Stimulated activated CD8-positive, alpha-beta memory T cell treated with anti-CD3 and anti-CD28 coated beads, Interleukin-12 subunit alpha, Interleukin-12 subunit beta, amount 100 ng/mL, for 4 hours (primary cell): ENCODE measurements around the gene CDC73.
"Not testable (repeated sequence)": the region's sequence is repeated elsewhere in the genome, so short reads cannot be mapped to it uniquely, and the experiment has no call there.

Experiments
- DNase-seq: peaks from one replicate; pipeline ENCODE4 v3.0.0-alpha.2; 2020; ENCODE audit warnings: low read depth

CDC73 gene

DNA sequence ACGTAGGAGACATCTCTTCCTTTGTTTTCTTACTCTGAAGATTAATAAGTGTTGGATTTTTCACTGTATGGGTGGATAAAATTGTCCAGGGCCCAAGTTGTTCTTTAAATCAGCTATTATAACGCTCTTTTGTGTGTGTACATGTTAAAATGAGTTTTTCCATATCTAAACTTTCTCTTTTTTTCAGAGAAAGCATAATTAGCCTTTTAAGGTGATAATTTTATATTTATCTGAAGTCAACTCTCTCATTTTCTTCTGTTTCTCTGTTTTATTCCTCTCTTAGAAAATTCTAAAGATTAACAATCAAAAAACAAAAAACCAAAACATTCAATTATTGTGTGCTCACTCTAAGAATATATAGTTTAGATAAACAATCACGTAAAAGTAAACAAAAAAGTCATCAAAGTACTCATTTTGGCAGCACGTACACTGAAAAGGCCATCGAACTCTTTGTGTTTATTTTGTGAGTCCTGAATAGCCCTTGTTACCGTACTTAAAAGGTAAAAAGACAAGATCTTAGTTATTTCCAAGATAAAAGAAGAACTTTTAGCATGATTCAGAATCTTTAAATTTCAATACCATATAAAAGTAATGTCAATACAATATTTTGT is 7.2 kb upstream of the CDC73 start:
- DNase-seq, result no peak

DNA sequence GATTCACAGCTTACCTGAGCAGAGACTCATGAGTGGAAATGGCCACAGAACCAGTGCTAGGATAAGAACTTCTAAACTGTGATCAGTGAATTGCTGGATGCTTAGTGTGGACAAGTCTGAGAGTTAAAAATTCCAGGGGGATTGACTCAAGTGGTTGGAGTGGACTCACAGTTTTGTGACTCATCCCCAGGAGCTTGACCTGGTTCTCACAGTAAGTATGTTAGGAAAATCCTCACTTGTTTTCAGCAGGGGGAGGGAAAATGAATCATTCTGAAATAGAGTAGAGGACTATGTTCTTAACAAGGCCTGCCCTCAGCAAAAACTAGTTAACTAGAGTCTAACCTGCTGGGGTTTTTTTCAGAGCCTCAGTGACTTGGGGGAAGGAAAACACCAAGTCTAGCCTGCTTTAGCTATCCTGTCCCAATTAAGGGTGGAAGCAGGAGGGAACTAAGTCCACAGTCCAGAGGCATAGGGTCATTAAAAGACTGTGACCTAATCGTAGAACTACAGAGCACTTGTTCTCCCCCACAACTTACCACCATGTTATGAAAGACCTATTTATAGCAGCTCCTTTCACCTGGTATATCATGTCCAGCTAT is 6.1 kb upstream of the CDC73 start:
- DNase-seq, result no peak

DNA sequence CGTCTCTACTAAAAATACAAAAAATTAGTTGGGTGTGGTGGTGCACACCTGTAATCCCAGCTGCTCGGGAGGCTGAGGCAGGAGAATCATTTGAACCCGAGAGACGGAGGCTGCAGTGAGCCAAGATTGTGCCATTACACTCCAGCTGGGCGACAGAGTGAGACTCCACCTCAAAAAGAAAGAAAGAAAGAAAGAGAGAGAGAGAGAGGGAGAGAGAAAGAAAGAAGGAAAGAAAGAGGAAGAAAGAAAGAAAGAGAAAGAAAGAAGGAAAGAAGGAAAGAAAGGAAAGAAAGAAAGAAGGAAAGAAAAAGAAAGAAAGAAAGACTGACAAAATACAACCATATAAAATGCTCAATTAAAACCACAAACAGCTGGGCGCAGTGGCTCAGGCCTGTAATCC is 4.7 kb upstream of the CDC73 start:
- DNase-seq, result not testable (repeated sequence)

DNA sequence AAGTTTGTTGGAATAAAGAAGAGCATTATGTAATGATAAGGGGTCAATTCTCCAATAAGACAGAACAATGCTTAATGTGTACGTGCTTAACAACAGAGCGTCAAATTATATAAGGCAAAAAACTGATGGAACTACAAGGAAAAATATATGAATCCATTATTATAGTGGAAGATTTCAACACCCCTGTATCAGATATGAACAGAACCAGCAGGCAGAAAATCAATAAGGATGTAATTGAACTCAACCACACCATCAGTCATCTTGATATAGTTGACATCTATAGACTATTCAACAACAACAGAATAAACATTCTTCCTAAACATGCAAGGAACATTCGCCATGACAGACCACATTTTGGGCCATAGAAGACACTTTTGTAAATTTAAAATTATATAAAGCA is 3.6 kb upstream of the CDC73 start:
- no peak for DNase-seq

DNA sequence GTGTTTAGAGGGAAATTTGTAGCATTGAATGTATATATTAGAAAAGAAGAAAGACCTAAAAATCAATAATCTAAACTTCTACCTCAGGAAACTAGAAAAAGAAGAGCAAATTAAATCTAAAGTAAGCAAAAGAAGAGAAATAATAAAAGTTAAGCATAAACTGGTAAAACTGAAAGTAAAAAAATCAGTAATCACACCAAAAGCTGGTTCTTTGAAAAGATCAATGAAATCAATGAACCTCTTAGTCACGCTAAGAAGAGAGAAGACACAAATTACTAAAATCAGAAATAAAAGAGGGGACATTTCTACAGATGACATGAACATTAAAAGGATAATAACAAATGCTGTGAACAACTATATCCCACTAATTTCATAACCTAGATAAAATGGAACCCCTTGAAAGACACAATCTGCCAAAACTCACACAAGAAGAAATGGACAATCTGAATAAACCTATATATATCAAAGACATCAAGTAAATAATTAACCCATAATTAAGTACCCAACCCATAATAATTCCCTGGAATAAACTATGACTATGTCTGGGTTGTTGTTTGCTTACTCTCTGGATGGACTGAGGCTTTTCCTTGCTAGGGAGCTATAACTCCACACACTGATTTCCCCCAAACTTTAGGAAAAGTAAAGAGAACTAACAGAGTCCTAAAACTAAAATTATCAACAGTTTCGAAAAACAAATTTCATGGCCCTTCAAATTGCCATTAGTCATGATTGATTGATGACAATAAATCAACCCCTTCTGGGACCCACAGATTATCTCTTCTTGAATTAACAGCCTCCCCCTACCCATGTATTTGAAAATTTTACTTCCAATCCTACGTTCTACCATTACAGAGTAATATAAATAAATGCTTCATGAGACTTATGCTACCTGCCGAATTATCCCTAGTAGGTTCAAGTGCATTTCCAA is 2.8 kb upstream of the CDC73 start:
- no peak for DNase-seq

DNA sequence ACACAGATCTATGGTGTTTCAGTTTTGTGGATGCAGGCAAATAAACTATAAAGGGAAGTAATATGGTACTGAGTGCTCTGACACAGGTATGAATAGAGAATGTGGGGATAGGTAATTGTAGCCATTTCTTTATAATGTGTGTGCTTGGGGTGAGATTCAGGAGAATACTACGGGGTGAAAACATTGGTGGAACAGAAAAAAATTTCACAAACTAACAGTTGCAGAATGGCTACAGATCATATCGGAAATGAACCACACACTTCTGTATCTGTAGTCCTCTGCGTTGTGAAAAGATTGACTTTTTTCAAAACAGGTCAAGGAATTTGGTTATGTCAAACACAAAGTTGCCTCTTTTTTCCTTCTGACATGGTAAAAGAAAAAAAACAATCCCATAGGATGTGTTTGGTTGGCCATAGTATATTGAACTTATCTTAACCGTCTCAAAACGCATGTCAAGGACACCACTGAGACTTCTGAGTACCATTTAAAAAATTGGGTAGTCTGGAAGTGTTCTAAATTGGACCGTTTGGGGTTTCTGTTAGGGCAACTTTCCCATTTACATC is 1.1 kb upstream of the CDC73 start:
- no peak for DNase-seq

DNA sequence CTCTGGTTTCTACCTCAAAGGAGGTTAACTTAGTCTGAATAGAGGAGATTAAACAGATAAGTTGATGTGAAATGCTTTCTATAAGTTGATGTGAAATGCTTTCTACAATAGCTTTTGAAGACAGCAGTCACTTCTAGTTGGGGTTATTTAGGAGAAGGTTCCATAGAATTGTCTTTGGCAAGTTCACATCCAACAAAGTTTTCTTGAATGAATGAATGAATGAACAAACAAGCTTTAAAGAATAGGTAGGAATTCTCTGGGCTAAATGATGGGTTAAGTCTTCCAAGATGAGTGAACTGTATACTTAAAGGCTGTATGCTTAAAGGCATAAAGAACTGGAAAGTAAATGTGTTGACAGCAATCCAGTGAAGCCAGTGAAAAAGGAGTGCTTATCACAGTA is 1.9 kb downstream of the CDC73 start:
- DNase-seq, result no peak

DNA sequence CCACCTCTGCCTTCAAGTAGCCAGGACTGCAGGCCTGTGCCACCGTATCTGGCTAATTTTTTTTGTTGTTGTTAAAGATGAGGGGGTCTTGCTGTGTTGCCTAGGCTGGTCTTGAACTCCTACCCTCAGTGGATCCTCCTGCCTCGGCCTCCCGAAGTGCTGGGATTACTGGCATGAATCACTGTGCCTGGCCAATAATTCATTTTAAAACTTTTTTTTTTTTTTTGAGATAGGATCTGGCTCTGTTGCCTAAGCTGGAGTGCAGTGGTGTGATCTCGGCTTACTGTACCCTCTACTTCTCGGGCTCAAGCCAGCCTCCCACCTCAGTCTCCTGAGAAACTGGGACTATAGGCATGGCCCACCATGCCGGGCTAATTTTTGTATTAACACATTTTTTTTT is 3.5 kb downstream of the CDC73 start:
- DNase-seq, result no peak

DNA sequence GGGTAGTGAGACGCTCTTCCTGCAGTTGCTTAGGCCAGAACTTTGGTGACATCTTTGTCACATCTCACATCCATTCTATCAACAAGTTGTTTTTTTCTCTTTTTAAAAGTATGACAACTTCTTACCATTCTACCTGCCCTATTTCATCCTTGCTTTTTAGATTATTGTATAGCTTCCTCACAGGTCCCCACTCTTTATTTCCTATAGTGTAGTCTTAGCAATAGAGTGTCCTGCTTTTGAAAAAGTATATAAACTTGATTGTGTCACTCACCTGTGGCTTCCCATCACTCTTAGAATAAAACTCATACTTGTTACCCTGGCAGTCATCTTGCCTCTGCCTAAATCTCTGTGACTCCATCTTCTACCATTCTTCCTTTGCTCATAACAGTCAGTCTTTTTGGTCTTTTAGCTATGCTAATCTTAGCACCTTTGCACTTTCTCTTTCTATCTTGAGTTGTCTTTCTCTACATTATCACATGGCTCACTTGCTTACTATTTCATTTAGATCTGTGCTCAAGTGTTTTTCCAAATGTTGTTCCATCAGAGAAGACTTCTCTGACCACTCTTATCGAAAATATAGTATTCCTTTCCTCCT is 9.5 kb downstream of the CDC73 start:
- no peak for DNase-seq

DNA sequence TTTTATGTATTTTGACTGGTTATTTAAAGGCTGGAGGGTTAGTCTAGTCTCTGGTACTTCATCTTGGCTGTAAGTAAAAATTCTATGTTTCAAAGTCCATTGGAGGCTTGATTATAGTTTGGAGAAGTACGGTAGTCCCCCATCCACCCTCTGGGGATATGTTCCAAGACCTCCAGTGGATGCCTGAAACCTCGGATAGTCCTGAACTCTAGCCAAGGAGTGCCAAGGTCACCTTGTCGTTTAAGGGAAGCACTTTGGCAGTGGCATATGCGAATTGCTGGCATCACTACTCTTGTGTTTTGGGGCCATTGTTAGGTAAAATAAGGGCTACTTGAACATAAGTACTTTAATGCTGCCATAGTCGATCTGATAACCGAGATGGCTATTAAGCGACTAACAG is 18.4 kb downstream of the CDC73 start:
- no peak for DNase-seq

DNA sequence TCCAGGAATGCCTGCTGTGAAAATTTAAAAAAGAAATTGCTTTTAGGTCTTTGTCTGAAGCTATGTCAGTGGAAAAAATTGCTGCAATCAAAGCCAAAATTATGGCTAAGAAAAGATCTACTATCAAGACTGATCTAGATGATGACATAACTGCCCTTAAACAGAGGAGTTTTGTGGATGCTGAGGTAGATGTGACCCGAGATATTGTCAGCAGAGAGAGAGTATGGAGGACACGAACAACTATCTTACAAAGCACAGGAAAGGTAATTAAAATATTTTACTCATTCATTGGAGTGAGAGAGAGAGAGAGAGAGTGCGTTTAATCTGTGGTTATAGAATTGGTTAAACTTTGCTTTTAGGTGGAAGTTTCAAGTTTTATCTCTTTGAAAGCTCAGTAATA is 20.0 kb downstream of the CDC73 start:
- DNase-seq, result no peak

DNA sequence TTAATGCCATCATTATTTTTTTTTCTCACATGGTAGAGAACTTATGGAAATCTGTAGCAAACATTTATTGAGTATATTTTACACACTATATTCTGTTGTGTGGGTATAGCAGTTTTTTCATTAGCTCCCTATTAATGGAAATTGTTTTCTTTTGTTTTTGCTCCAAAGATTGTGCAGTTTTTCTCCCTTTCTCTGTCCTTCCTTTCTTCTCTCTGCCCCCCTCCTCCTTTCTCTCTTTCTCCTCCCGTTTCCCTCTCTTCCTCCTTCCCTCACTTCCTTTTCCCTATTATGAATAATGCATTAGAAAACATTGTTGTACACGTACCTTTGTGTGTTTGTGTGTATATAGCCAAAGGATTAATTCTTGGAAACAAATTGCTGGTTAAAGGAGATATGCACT is 20.6 kb downstream of the CDC73 start:
- DNase-seq, result no peak

DNA sequence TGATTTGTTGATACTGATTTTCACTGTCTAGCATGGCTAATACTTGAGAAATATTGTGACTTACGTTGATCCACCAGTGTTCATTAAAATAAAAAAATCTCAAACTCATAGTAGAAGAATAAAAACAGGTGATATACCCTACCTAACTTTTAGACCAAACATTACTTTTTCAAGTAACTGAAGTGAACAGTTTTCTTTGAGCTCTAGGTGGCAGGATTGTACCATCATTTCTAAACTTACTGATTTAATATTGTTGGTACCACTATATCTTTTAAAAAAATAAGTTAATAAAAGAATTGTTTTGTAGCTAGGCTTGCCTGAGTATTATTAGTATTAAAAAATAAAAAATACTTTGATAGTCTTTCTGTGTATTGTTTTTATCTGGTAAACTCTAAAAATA is 21.5 kb downstream of the CDC73 start:
- no peak for DNase-seq

DNA sequence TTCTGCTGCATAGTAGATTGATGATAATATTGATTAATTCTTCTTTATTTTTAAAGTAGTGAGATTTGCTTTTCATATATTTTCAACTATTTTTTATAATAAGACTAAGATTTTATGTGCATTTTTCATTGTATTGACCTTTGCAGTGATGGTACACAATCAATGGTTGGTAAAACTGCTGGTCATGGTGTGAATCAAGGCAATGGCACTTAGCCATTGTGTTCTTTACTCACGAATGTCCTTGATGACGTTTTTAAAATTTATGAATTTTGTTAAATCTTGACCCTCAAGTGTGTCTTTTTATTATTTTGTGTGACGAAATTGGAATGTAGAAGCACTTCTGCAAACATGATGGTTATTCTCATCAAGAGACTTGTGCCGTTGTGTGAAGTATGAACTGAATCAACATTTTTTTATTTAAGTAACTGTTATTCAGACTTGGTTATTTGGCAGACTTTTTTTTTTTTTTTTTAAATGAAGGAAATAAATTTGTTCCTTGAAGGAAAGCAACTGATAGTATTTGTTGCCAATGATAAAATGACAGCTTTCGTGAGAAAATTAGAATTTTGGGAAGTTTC is 22.6 kb downstream of the CDC73 start:
- DNase-seq, result no peak

DNA sequence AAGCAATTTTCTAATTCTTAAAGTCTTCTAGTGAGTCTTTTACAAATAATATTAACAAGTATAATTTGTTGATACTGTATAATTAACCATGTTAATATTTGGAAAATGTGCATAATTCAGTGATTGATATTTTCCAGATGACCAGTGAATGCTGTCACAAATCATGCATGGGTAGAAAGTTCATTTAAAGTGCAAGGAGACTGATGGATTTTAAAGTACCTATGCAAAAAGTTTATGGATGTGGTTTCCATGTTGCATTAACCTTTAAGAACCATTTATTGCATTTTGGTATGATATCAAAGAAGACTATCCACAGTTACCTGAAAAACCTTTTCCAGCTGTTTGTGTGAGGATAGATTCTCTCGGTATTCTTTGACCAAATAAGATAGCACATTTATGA is 23.2 kb downstream of the CDC73 start:
- no peak for DNase-seq

DNA sequence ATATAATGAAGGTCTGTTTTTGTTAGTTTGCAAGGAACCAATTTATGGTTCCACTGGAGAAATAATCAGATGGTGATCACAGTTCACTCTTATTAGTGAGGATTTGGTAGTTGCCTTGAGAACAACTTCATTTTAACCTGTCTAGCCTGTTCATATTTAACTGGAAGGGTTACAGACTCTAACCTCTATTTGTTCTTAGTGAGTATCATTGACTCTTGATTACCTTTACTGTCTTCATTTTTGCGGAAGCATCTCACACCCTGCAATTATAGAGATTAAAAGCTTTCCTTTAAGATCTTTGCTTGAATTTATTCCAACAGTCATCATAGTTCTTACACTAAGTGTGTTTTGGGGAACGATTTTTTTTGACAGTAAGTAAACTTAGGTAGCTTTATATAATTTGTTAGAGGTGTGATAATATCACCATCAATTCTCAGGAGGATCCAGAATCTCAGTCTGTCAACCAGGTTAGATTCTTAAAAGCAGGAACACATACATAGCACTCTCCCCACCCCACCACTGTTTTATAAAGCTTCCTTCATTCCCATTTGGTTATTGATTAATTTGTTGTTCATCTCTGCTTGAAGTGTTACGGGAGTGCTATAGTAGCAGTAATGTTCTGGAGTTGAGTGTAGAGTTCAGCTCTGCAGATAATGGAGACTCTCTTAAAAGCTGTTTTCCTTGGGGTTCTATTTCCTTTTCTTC is 34.4 kb downstream of the CDC73 start:
- DNase-seq, result no peak

DNA sequence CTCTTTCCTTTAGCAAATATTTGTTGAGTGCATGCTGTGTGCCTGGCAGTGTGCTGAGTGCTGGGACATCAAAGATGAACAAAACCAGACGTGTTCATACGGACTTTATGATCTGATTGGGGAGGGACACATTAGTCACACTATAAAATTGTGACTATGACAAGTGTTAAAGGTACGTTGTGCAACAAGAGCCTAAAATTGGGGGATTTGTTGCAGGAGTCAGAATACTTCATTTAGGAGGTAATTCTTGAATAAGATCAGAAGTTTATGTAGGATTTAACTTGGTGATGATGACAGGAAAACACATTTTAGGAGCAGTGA is 35.0 kb downstream of the CDC73 start:
- DNase-seq, result no peak

DNA sequence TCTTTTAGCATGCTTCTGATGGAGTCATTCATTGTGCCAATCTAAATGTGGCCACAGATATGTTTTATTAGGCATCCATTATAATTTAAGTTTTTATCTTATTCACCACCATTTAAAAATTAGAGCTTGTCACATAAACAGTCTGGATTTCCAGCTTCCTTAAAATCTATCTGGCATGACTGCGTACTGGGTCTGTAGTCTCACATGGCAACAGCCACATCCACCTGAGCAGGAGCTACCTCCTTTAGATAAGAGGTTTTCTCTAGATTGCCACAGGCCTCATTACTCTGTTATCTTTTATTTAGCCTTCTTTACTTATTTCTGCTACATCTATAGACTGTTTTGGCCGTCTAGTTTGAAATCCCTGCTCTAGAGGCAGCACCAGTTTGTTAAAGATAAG is 35.5 kb downstream of the CDC73 start:
- DNase-seq, result no peak

DNA sequence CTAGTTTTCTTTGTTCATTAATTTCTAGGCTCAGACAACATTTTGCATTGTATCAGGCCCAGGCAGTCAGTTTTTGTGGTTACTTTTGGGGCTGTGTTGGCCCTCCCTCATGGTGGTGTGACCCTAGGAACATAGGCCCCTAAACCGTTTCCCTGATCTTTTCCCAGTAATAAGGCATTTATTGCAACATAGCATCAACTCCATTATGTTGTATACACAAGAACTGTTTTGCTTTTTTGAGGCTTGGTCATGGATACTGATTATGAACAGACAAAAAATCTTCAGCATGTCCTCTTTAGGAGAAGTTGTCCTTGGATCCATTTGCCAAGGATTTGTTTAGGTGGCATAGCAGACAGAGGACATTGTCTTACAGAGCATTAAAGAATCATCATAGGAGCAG is 54.3 kb downstream of the CDC73 start:
- no peak for DNase-seq

DNA sequence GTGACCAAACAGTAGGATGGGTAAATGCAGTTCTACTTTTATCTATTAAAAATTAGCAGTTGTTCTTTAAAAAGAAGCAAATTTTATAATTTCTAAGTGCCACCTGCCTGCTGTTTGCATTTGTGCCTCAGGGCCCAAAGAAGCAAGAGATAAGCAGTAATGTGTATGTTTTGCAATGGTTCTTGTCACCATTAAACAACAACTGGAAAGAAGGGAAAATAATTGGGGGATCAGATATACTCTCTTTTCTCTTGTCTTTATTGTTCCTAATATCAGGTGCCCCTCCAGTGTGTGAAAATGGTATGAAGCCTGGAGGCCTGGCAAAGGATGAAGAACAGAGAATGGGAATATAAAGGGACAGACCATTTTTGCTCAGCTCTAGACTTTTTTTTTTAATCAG is 55.0 kb downstream of the CDC73 start:
- DNase-seq, result no peak

DNA sequence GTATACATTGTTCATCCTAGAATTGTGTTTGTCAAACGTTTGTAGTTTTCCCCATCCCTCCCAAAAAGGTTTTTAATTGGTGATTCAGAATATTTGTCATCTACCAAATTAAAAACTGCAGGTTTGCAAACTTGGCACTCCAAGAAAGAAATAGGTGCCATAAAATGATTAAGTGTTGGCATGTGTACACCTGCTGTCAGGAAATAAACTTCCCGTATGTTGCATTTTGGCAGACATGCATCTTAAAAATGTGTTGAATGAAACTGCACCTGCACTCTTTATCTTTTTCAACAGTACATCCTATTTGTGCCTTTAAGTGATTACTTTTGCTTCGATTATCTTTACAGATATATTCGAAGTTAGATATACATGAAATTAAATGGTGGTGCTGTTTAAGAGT is 57.3 kb downstream of the CDC73 start:
- no peak for DNase-seq

DNA sequence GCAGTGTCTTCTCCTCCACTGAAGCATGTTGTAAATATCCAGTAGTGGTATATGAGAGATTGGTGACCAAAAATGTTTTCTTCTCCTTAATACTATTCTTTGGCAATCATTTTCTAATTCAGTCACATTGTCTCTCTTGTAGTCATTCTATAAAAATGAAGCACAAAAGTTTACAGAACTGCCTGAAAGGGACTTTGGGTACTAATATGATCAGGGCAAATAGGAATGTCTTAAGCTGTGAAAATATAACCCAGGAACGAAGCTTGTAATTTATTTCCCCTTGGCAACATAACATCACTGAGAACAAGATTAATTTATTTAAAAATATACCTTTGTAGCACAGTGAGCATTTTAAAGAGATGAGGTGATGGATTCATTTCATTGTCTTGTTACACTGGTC is 59.7 kb downstream of the CDC73 start:
- DNase-seq, result no peak
